NCI-H2029 (cell line): ENCODE measurements around the gene KLHL36.

Experiments
- DNase-seq: peaks from one replicate; lab custom pipeline; 2025; lab: John Stamatoyannopoulos, UW

KLHL36 gene

GRCh38 chr16:84647828-84648594 is at the start of gene KLHL36:
Gene KLHL36, plus strand, starts transcription at chr16:84648511. Its CDS starts 2,357 bp downstream, at chr16:84650868.
- no peak for DNase-seq

- DNase-seq: no peak
Observed at GRCh38 chr16:84599521-84600202, 48.6 kb upstream of the KLHL36 start.

- DNase-seq: no peak
Observed at GRCh38 chr16:84600343-84601229, 47.7 kb upstream of the KLHL36 start.

- no peak for DNase-seq
Observed at GRCh38 chr16:84603140-84603816, 45.0 kb upstream of the KLHL36 start.

GRCh38 chr16:84603940-84604339 is 44.4 kb upstream of the KLHL36 start:
- no peak for DNase-seq

GRCh38 chr16:84604477-84605013 is 43.8 kb upstream of the KLHL36 start:
- no peak for DNase-seq

GRCh38 chr16:84605339-84605848 is 42.9 kb upstream of the KLHL36 start:
- DNase-seq: no peak

GRCh38 chr16:84606081-84606875 is 42.0 kb upstream of the KLHL36 start:
- DNase-seq: no peak

GRCh38 chr16:84607061-84607460 is 41.2 kb upstream of the KLHL36 start:
- DNase-seq: no peak

- DNase-seq: no peak
Observed at GRCh38 chr16:84607694-84608093, 40.6 kb upstream of the KLHL36 start.

- DNase-seq: no peak
Observed at GRCh38 chr16:84608282-84608681, 40.0 kb upstream of the KLHL36 start.

- no peak for DNase-seq
Observed at GRCh38 chr16:84609563-84610177, 38.6 kb upstream of the KLHL36 start.

- DNase-seq: no peak
Observed at GRCh38 chr16:84610376-84610775, 37.9 kb upstream of the KLHL36 start.

- DNase-seq: no peak
Observed at GRCh38 chr16:84611041-84611440, 37.3 kb upstream of the KLHL36 start.

- no peak for DNase-seq
Observed at GRCh38 chr16:84612686-84613085, 35.6 kb upstream of the KLHL36 start.

GRCh38 chr16:84613408-84614072 is 34.8 kb upstream of the KLHL36 start:
- DNase-seq: no peak

- no peak for DNase-seq
Observed at GRCh38 chr16:84614073-84614459, 34.2 kb upstream of the KLHL36 start.

- no peak for DNase-seq
Observed at GRCh38 chr16:84614623-84614967, 33.7 kb upstream of the KLHL36 start.

GRCh38 chr16:84614968-84615813 is 33.1 kb upstream of the KLHL36 start:
- DNase-seq: no peak
